Heart right ventricle (tissue), 16 donors: ENCODE data around the gene EEPD1. TPM values are rescaled to one million over a fixed set of nuclear protein-coding genes. Genes with fewer than 3 reads are reported as not detected.
A peak's percentile ranks its signal among the peaks of the same experiment; 100 is the strongest.

Experiments
- ATAC-seq, 8 donors: fragments of 200-7000 bp; cut with Tn5 transposase; one replicate each; pipeline ENCODE4 v1.9.1; 2020; ENCODE audit warnings: mild to moderate bottlenecking in 8 of 8, moderate library complexity in 8 of 8, moderate number of reproducible peaks in 1 of 8
- DNase-seq, 2 donors: peaks; one replicate each; pipeline ENCODE4 v3.0.0-alpha.2; 2020
- H3K27ac ChIP-seq, 10 donors: fragments of 200-600 bp; sonication (generic) in 2 of 10; one replicate each; pipeline versions ENCODE4 v1.5.0 to v1.8.0; 2020 to 2022; ENCODE audit warnings: mild to moderate bottlenecking in 3 of 10
- H3K27me3 ChIP-seq, 7 donors: fragments of 200-600 bp; one replicate each; pipeline ENCODE4 v1.8.0; 2021 to 2022; ENCODE audit warnings: mild to moderate bottlenecking in 2 of 7
- H3K36me3 ChIP-seq, 9 donors: fragments of 200-600 bp; sonication (generic) in 1 of 9; one replicate each; pipeline versions ENCODE4 v1.5.0 to v1.8.0; 2020 to 2022; ENCODE audit warnings: mild to moderate bottlenecking in 2 of 9
- H3K4me1 ChIP-seq, 9 donors: fragments of 200-600 bp; sonication (generic) in 1 of 9; one replicate each; pipeline versions ENCODE4 v1.5.0 to v1.8.0; 2020 to 2022; ENCODE audit warnings: mild to moderate bottlenecking in 4 of 9
- H3K4me3 ChIP-seq, 10 donors: fragments of 200-600 bp; sonication (generic) in 2 of 10; one replicate each; pipeline versions ENCODE4 v1.5.0 to v1.8.0; 2020 to 2022; ENCODE audit warnings: mild to moderate bottlenecking in 7 of 10, moderate library complexity in 2 of 10
- H3K9me3 ChIP-seq, 11 donors: fragments of 200-600 bp in 10 of 11; sonication (generic) in 2 of 11; one replicate each; pipeline versions ENCODE4 v1.5.0 to v1.8.0; 2013 to 2022; ENCODE audit warnings: mild to moderate bottlenecking in 2 of 11, control low read depth in 1 of 11, moderate library complexity in 1 of 11
- CTCF ChIP-seq, 9 donors: fragments of 200-600 bp; sonication (generic) in 2 of 9; IDR thresholded peaks; one replicate each; pipeline versions ENCODE4 v1.5.0 to v1.8.0; 2021 to 2022; ENCODE audit warnings: antibody characterized with exemption in 9 of 9, mild to moderate bottlenecking in 5 of 9, moderate library complexity in 1 of 9
- WGBS, 2 donors: extraction: QIAGEN DNeasy Blood & Tissue Kit; methylation state at CpG; one replicate each; pipeline ENCODE4 v1.1.7; 2013; ENCODE audit warnings: inconsistent platforms in 1 of 2; 5-methylcytosine and 5-hydroxymethylcytosine counted together
- intact Hi-C, 10 donors: fragments of 100-400 bp; cut with DNase I; formaldehyde crosslinking; loops; one replicate each; pipeline versions ENCODE4 v1.11.1 to v1.14.2; 2022
- polyA plus RNA-seq, 2 donors: library from polyadenylated mRNA; stranded (reverse); fragments of 200-250 nt; gene quantifications; one replicate each; pipeline ENCODE4 v1.2.3, GENCODE V29; 2013
- total RNA-seq, 10 donors: library from RNA; stranded (reverse); fragmentation: NEBNext Ultra II Directional in 3 of 10; extraction: Animal tissue kit (Norgen Biotek cat#: 25700) in 3 of 10; gene quantifications; one replicate each; pipeline versions ENCODE4 v1.2.1 to v1.2.4, GENCODE V29; 2021 to 2023
- donor health status: Arrhythmogenic right ventricular cardiomyopathy.
- donor health status: ischemic (EF 13 %, LVEDD 7.1; RV severe dilation, severe dysfunction).
- donor health status: healthy with polysubstance abuse.
- donor health status: DM: no; HTN: yes; CAD: no.
- donor health status: DM: no; HTN: no; CAD: no.
- donor health status: ischemic (EF 25% LVEDD 6.9; RV normal size, moderate dysfunction).
- donor health status: ischemic (EF 25% LVEDD 5.7; RV mildly dilated, moderate dysfunction).
- donor health status: healthy.
- donor health status: DM: yes; HTN: yes; CAD: no.
- donor health status: Ischemic cardiomyopathy.
- donor health status: ischemic (EF 35%, LVEDD 5.7; RV mildly dilated, moderate dysfunction).
- donor health status: nonischemic (EF 11% LVEDD 7.7; RV severe dilation, severe dysfunction).
- donor health status: DM: yes; HTN: yes; CAD: no.
- donor health status: PGD.
- donor health status: ischemic (EF 29% LVEDD 5.4; RV normal size, mild dysfunction).
- donor health status: nonischemic (EF 23%, LVEDD 6.1; RV moderate dilation, normal function).

The EEPD1 gene
- total and polyA plus RNA-seq, 12 donors, result 6.1 to 15.2 (median 8.4) TPM

GRCh38 chr7:36153571-36154097, 580 bp downstream of the EEPD1 start:
- no peak for ATAC-seq
- peaks cover 8 to 60% (median 56%) of the 10 kb centered on the region in 9 donors for H3K4me1 ChIP-seq
- intact Hi-C loops, result loop anchor here in 6 of 10 donors (2.0 to 10.0 kb wide), 8 partner anchors 25 to 169 kb away; no protein-coding TSS in a partner anchor

GRCh38 chr7:36154255-36155212, 1.5 kb downstream of the EEPD1 start:
- TF ChIP-seq CTCF (IDR thresholded peaks at IDR 0.05), result peak in 4 of 9 donors; percentile 9 to 40 (median 18)
- no peaks in the 10 kb centered on the region for H3K27me3 ChIP-seq
- peak overlapping the region in 9 of 10 donors; percentile 87 to 95 (median 93) for H3K4me3 ChIP-seq
- peaks cover 8 to 69% (median 65%) of the 10 kb centered on the region in 9 donors for H3K4me1 ChIP-seq
- peak in 1 of 2 donors; percentile 26 for DNase-seq
- intact Hi-C loops, result loop anchor here in 9 of 10 donors (2.0 to 10.0 kb wide), 11 partner anchors 37 to 170 kb away; no protein-coding TSS in a partner anchor
- H3K36me3 ChIP-seq, result peaks cover 0 to 4% (median 0%) of the 10 kb centered on the region in 9 donors
- no peaks in the 10 kb centered on the region for H3K9me3 ChIP-seq
- ATAC-seq, result no peak
- H3K27ac ChIP-seq, result peak overlapping the region in 9 of 10 donors; percentile 73 to 94 (median 90)
- WGBS, 2 donors, result 79 to 83% methylated on average over 44 of the region's 44 CpGs

More at GRCh38 chr7:36153571-36154097, 580 bp downstream of the EEPD1 start:
- Histone ChIP-seq H3K36me3 (peaks cover 0 to 4% (median 0%) of the 10 kb centered on the region in 9 donors), H3K9me3 (peaks cover 0 to 4% (median 0%) of the 10 kb centered on the region in 11 donors), H3K27me3 (no peaks in the 10 kb centered on the region), H3K27ac (peak overlapping the region; percentile 62 to 94 (median 89)), H3K4me3 (peak overlapping the region; percentile 62 to 95 (median 92))
- no peak for TF ChIP-seq CTCF (IDR thresholded peaks at IDR 0.05)
- WGBS, 2 donors, result 4 to 6% methylated on average over 32 of the region's 32 CpGs
- DNase-seq, result peak in 1 of 2 donors; percentile 53

DNA sequence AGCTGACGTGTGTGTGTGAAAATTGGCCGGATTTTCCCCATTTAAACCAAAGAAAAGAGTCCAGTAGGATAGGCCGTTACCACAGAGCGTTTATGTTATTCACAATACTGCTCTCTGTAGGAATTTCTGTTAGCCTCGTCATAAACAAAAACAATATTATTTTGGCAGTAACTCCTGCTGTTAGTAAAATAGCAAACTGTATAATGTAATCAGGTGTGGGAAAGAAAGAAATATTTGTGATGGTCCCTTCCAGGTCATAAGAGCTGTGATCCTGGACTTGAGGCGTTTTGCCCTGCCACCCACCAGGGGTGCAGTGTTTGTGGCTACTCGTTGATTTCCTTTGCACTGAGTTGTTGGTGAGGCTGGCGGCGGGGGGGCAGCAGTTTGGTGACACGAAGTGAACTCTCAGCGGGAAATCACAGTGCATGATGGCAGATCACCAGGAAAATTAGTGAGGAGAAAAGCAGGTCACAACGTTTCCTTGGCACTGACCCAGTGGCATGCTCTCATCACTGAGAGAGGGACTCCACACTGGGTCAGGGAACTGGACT, 2.8 kb downstream of the EEPD1 start:
- peaks cover 8 to 81% (median 74%) of the 10 kb centered on the region in 9 donors for H3K4me1 ChIP-seq
- H3K36me3 ChIP-seq, result peaks cover 0 to 4% (median 0%) of the 10 kb centered on the region in 9 donors
- peak overlapping the region in 9 of 10 donors; percentile 18 to 95 (median 92) for H3K4me3 ChIP-seq
- no peaks in the 10 kb centered on the region for H3K27me3 ChIP-seq
- H3K9me3 ChIP-seq, result no peaks in the 10 kb centered on the region
- DNase-seq (peak; percentile 53 to 79), ATAC-seq (peak in 1 of 8 donors; percentile 3)
- intact Hi-C loops, result loop anchor here (2.0 to 10.0 kb wide), 11 partner anchors 71 to 171 kb away; no protein-coding TSS in a partner anchor
- 30 to 35% methylated on average over 12 of the region's 12 CpGs for WGBS, 2 donors
- H3K27ac ChIP-seq, result peak overlapping the region in 6 of 10 donors; percentile 8 to 93 (median 90)
- TF ChIP-seq CTCF (IDR thresholded peaks at IDR 0.05), result peak in 1 of 9 donors; percentile 12
